GM12801 (cell line): ENCODE measurements around the gene DPYSL3.

Source experiments
- CTCF ChIP-seq: IDR thresholded peaks from one replicate; pipeline ENCODE4 v1.5.1; 2011; ENCODE audit warnings: control low read depth; ENCODE audit not compliant: insufficient read length; ENCODE audit errors: extremely low read depth

Gene DPYSL3

GRCh38 chr5:147384346-147385193 is 125.3 kb downstream of the DPYSL3 start:
- TF ChIP-seq CTCF, result no peak

GRCh38 chr5:147382776-147383175 is 127.1 kb downstream of the DPYSL3 start:
- no peak for TF ChIP-seq CTCF

- TF ChIP-seq CTCF, result no peak
These were observed 128.3 kb downstream of the DPYSL3 start for GRCh38 chr5:147381555-147381954.

GRCh38 chr5:147377682-147378081 is 132.2 kb downstream of the DPYSL3 start:
- TF ChIP-seq CTCF, result no peak

GRCh38 chr5:147375151-147375550 is 134.7 kb downstream of the DPYSL3 start:
- TF ChIP-seq CTCF, result no peak

GRCh38 chr5:147373328-147373727 is 136.5 kb downstream of the DPYSL3 start:
- TF ChIP-seq CTCF, result no peak

- no peak for TF ChIP-seq CTCF
These were observed 137.7 kb downstream of the DPYSL3 start for GRCh38 chr5:147372191-147372590.
